Measurements from ENCODE around the gene MYO6.
"Not testable (repeated sequence)": the region's sequence is repeated elsewhere in the genome, so short reads cannot be mapped to it uniquely, and the experiment has no call there.

Gene MYO6

GRCh38 chr6:75893776-75894152, 144.7 kb downstream of the MYO6 start:
- no peak for DNase-seq

DNA sequence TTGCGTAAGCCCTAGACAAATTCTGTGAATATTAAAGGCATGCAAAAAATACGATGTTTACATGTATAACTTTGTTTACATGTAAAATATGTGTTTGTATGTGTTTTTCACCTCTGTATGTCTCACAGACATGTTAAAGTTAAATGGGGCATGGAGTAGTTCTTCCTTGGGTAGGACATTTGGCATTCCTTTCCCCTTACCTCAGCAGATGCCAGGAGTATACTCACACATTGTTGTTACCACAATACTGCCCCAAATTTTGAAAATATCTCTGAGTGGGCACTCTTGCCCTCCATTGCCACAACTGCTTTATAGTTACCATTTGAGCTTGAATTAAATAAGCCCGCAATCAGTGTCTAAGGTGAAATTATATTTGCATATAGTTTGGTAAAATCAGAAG, 147.5 kb downstream of the MYO6 start:
- no peak for DNase-seq

DNA sequence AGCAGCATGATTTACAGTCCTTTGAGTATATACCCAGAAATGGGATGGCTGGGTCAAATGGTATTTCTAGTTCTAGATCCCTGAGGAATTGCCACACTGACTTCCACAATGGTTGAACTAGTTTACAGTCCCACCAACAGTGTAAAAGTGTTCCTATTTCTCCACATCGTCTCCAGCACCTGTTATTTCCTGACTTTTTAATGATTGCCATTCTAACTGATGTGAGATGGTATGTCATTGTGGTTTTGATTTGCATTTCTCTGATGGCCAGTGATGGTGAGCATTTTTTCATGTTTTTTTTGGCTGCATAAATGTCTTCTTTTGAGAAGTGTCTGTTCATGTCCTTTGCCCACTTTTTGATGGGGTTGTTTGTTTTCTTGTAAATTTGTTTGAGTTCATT, 151.2 kb downstream of the MYO6 start:
- not testable (repeated sequence) for DNase-seq

DNA sequence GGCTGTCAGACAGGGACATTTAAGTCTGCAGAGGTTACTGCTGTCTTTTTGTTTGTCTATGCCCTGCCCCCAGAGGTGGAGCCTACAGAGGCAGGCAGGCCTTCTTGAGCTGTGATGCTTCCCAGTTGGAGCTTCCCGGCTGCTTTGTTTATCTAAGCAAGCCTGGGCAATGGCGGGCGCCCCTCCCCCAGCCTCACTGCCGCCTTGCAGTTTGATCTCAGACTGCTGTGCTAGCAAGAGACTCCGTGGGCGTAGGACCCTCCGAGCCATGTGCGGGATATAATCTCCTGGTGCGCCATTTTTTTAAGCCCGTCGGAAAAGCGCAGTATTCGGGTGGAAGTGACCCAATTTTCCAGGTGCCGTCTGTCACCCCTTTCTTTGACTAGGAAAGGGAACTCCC, 156.1 kb downstream of the MYO6 start:
- not testable (repeated sequence) for DNase-seq

DNA sequence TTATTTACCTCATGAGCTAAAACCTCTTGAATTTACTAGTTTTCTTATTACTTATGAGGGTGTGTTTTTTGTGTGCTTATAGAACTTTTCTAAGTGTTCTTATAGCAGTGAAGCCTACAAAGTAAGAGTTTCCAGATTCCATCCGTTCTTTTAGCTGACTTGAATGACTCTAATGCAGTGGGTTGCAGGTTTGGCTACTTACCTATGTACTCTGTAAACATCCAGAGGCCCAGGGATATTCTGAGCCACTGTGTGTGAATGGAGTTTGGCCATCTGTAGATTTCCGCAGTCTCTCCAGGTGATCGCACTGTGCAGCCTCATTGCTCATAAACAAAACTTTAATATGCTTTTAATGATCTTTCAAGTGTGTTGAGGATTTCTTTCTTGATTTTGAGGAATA, 157.8 kb downstream of the MYO6 start:
- DNase-seq: no peak

- DNase-seq: no peak
Observed at GRCh38 chr6:75907444-75907843, 158.4 kb downstream of the MYO6 start.

DNA sequence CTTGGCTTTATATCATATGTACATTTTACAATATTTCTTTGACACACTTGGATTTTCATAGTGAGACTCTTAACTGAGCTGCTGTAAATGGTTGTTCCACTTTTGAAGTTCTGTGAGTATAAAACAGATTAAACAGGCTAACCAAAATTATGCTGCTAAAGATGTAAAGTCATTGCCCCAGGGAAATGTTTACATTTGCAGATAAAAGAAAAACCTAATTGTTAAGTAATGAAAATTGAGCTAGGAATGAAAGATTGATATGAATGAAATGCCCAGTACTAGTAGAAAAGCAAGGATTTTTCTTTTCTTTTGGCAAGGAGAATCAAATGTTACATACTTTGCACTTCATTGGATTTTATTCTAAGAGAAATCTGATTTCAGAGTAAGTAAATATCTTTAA, 164.0 kb downstream of the MYO6 start:
- DNase-seq: no peak

GRCh38 chr6:75922226-75922625, 173.2 kb downstream of the MYO6 start:
- no peak for DNase-seq

GRCh38 chr6:75926293-75927168, 177.5 kb downstream of the MYO6 start:
- no peak for DNase-seq

- no peak for DNase-seq
Observed at GRCh38 chr6:75931011-75931680, 182.1 kb downstream of the MYO6 start.

DNA sequence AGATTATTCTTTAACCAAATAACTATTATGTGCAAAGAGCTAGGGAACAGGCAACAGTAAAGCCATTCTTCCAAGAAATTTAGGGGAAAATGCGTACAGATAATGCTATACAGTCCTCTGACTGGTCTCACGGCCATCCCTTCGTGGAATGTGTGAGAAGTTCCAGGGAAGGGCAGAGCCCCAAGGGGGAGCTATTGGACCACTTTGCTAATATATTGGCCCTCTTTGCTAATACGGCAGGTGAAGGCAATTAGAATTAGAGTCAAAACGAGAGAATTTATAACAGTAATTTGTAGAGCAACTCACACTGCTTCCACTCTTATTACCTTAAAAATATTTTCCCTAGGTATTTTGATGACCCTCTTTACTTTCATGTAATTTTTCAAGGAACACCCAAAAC, 183.0 kb downstream of the MYO6 start:
- no peak for DNase-seq

- no peak for DNase-seq
Observed at GRCh38 chr6:75933387-75933975, 184.4 kb downstream of the MYO6 start.

DNA sequence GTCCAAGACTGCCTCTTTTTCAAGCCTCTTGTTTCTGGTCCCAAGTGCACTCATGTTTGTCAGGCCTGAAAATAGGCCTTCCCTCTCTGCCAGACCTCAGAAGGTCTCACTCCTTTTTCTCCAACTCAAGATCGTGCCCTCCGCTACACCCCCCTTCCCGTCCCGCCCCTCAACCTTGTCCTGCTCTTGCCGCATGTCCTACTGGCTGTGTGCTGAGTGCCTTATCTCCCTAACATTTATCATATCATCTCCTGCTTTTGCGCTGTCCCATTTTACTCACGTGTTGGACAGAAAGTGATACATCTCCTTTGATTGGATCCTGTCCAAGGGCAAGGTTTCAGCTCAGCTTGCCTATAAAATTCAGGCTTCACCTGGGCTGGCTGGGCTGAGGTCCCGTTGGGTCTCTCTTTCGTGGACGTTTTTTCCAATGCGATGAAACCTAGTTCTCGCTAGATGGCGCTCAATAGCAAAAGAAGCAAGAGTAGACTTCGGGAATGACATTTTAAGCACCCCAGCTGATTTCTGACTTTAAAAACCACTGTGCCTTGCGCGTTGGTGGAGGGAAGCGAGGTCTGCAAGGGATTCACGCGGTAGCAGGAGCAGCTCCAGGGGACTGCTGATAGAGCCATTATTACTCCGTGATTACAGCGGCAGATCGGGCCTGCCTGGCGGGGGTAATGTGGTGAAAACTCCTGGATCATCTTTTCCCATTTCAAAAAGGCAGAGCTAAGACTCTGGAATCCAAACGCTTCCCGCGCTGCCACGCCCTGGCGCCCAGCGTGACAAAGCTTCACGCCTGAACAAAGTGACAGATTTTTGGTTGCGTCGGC, 185.8 kb downstream of the MYO6 start:
- DNase-seq: peak; percentile 71

GRCh38 chr6:75935473-75935793, 186.4 kb downstream of the MYO6 start:
- no peak for DNase-seq

DNA sequence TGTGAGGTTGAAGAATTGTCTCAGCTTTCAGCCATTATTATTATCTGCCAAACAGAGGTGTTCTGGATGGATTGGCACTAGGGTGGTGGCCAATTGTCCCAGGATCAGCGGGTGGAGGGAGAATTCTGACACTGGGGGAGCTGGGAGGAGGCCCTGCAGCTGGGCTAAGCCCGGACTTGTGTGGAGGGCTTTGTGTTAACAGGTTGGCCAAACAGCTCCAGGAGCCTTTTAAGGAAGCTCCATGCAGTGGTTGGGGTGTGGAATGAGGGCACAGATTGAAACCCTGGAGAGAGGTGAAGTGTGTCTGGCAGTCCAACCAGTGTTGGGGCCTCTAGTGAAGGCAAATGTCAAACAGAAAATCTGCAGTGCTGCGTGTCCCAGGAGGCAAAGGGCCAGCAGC, 187.6 kb downstream of the MYO6 start:
- DNase-seq: no peak

DNA sequence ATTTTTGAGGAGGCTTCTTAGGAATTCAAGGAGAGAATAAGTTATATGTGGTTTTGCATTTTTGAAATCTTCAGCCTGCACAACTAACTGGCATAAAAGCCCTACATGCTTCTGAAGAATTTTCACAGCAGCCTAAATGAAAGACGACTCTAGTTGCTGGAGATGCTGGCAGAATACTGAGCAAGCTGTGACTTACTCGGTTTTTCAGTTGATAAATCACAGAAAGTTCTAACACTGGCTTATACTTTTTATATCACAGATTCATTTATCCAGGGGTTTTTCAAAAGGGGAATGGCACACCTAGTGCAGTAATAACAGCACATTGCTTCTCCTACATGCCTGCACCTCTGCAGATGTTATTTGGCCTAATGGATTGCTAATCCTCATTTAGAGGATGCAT, 188.8 kb downstream of the MYO6 start:
- DNase-seq: no peak

DNA sequence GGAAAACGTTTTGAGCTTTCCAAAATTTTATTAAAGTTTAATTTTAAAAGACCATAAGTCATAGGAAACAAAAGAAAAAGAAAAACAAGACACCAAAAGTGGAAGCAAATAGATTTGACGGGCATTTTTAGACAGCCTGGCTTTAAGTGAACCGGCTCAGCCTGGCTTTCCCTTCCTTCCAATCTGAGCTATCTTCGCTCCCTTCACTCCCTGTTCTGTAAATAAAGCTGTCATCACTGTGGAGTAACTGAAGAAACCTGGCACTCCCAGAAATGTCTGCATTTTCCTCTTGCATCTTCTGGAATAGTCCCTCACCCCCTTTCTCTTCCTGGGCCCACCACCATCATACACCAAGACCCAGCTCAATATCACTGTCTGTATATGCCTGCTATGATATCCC, 191.5 kb downstream of the MYO6 start:
- DNase-seq: no peak

GRCh38 chr6:75941509-75941908, 192.5 kb downstream of the MYO6 start:
- no peak for DNase-seq

DNA sequence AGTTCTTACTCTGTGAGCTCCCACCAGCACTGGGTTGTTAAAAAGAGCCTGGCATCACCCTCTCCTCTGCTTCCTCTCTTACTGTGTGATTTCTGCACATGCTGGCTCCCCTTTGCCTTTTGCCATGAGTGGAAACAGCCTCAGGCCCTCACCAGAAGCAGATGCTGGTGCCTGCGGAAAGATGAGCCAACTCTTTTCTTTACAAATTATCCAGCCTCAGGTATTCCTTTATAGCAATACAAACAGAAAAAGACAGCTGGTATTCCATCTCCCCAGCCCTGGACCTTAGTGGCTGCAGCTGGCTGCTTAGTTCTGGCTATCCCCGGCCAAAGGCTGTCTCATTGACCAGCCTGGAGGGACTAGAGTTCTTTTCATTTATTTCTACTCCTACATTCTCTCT, 194.3 kb downstream of the MYO6 start:
- DNase-seq: no peak

DNA sequence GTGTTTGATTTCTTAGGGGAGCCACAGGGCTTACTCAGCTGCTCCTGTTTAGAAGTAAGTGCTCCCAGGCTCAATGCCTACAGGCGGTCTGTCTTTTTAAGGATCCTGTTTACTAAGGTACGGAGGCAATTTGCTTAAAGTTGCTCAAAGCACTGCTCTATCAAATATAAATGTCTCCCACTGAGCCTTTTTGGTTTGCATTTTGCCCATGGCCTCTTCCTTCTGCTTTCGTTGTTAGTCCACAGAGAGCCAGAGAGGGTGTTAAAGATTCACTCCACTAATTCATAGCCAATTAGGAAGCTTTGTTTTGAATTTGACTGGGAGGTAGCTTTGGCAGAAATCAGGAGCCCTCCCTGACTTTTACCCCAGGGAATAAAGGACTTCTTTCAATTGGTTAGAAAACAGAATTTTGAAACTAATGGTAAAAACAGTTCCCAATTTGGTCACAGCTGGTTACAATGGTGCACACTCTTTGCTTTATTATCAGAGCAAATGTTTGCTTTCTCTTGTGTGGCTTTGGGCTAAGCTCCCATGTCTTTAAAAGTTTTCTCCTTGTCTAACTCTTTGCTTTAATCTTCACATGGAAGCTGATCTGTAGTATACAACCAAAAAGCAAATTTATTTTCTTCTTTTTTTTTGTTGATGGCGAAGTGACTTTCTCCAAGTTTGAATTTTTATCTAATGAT, 197.2 kb downstream of the MYO6 start:
- DNase-seq: no peak

DNA sequence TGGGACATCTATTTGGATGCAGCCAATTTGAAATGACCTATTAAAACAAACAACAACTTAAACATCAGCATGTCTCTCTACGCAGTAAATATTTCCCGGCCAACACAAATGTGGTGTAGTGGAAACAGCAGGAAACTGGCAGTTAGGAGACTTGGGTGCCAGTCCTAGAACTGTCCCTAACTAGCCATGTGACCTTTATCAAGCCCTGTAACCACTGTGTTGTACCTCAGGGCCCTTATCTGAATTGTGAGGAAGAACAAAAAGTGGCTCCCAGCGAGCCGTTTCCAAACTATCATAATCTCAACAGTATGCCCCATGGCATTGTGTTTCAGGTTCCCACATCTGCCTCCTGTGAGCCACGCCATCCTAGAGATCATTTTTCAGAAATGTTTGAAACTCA, 198.9 kb downstream of the MYO6 start:
- no peak for DNase-seq

DNA sequence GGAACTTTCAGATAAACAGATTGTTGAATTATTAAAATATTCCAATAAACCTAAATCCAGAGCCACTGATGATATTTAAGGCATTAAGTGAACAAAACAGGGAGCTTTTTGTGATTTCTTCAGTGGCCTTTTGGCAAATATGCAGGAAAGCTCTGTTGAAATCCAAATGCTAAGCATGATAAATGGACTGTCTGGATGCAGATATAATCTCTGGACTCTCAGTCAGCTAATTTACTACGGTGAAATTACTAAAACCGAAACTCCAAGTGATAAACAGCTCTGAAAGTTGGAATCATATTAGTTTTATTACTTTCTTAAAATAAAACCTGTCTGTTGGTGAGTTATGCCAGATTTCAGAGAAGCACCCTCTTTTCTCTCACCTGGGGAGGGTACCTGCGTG, 203.1 kb downstream of the MYO6 start:
- no peak for DNase-seq

GRCh38 chr6:75963569-75963968, 214.5 kb downstream of the MYO6 start:
- no peak for DNase-seq
